IMR-90 (cell line): ENCODE measurements around the gene FXYD3. TPM values are rescaled to one million over a fixed set of nuclear protein-coding genes. Genes with fewer than 3 reads are reported as not detected.

Experiments
- ATAC-seq: fragments of 200-7000 bp; cut with Tn5 transposase; 2 replicates; pipeline ENCODE4 v1.9.1; 2020; ENCODE audit warnings: low read depth, mild to moderate bottlenecking, moderate library complexity
- BruUV-seq: library from RNA; stranded (reverse); fragments of 400-500 nt; replicated peaks from 2 replicates; lab custom pipeline; 2021; lab: Mats Ljungman, UMichigan
- CTCF ChIA-PET: fragments of 300-600 bp; formaldehyde crosslinking; extraction: SDS; loops from one replicate; lab custom pipeline; 2021; ENCODE audit warnings: antibody characterized with exemption; lab: Yijun Ruan, JAX
- POLR2A ChIA-PET: fragments of 300-600 bp; sonication (Branson Sonifier 250); formaldehyde crosslinking; loops from one replicate; lab custom pipeline; 2022; ENCODE audit warnings: antibody characterized with exemption; ENCODE audit not compliant: unreplicated experiment; lab: Charles Lee
- DNase-seq: peaks from one replicate; pipeline ENCODE4 v3.0.0; 2013
- H2AFZ ChIP-seq: replicated peaks from 2 replicates; pipeline ENCODE3; 2013; ENCODE audit warnings: low read length, mild to moderate bottlenecking; ENCODE audit not compliant: poor library complexity
- H2AK5ac ChIP-seq: 2 replicates; pipeline ENCODE4 v1.6.1; 2013; ENCODE audit warnings: low read depth, low read length, inconsistent platforms
- H2AK9ac ChIP-seq: replicated peaks from 2 replicates; pipeline ENCODE3; 2013; ENCODE audit warnings: mild to moderate bottlenecking, low read depth, low read length, moderate library complexity; ENCODE audit not compliant: poor library complexity
- H2BK120ac ChIP-seq: 2 replicates; pipeline ENCODE4 v1.6.1; 2013; ENCODE audit warnings: low read depth, low read length, inconsistent platforms
- H2BK15ac ChIP-seq: 3 replicates; pipeline ENCODE4 v1.6.1; 2013; ENCODE audit warnings: low read depth, low read length, inconsistent platforms
- H2BK20ac ChIP-seq: 2 replicates; pipeline ENCODE4 v1.6.1; 2013; ENCODE audit warnings: low read depth, mild to moderate bottlenecking, inconsistent platforms, low read length, moderate library complexity
- H2BK5ac ChIP-seq: 2 replicates; pipeline ENCODE4 v1.6.1; 2013; ENCODE audit warnings: mild to moderate bottlenecking, low read depth, low read length, inconsistent platforms; ENCODE audit not compliant: poor library complexity, severe bottlenecking
- H3K14ac ChIP-seq: replicated peaks from 2 replicates; pipeline ENCODE4 v1.6.1; 2013; ENCODE audit warnings: low read depth, low read length, inconsistent platforms
- H3K18ac ChIP-seq: 2 replicates; pipeline ENCODE4 v1.6.1; 2013; ENCODE audit warnings: low read depth, low read length, control low read depth
- H3K23ac ChIP-seq: 2 replicates; pipeline ENCODE4 v1.6.1; 2013; ENCODE audit warnings: low read depth, low read length, inconsistent platforms
- H3K27ac ChIP-seq: 2 replicates; pipeline ENCODE4 v1.5.1; 2013; ENCODE audit warnings: mild to moderate bottlenecking, control low read depth, low read length; ENCODE audit not compliant: insufficient read depth
- H3K27me3 ChIP-seq: 2 replicates; pipeline ENCODE4 v1.6.1; 2013; ENCODE audit warnings: low read length; ENCODE audit not compliant: control insufficient read depth, insufficient read depth
- H3K36me3 ChIP-seq: 2 replicates; pipeline ENCODE4 v1.6.1; 2013; ENCODE audit warnings: low read length, mixed read lengths; ENCODE audit not compliant: control insufficient read depth, insufficient read depth
- H3K4ac ChIP-seq: 2 replicates; pipeline ENCODE4 v1.6.1; 2013; ENCODE audit warnings: low read depth, low read length, inconsistent platforms
- H3K4me1 ChIP-seq: 2 replicates; pipeline ENCODE4 v1.6.1; 2013; ENCODE audit warnings: low read length, mixed read lengths; ENCODE audit not compliant: control insufficient read depth, insufficient read depth
- H3K4me2 ChIP-seq: 2 replicates; pipeline ENCODE4 v1.6.1; 2013; ENCODE audit warnings: low read depth, mild to moderate bottlenecking, control low read depth, low read length, moderate library complexity
- H3K4me3 ChIP-seq: 2 replicates; pipeline ENCODE4 v1.5.1; 2013; ENCODE audit warnings: low read depth, mild to moderate bottlenecking, control low read depth, low read length, moderate library complexity; ENCODE audit not compliant: insufficient read depth
- H3K56ac ChIP-seq: 2 replicates; pipeline ENCODE4 v1.6.1; 2013; ENCODE audit warnings: low read length, inconsistent platforms; ENCODE audit not compliant: insufficient read depth; ENCODE audit errors: extremely low read depth
- H3K79me1 ChIP-seq, 2 experiments: 2 replicates each; pipeline ENCODE4 v1.6.1; 2013; ENCODE audit warnings: low read length in 2 of 2, inconsistent platforms in 1 of 2, low read depth in 1 of 2
- H3K9ac ChIP-seq: 2 replicates; pipeline ENCODE4 v1.6.1; 2013; ENCODE audit warnings: low read depth, low read length, control low read depth
- H3K9me1 ChIP-seq: 2 replicates; pipeline ENCODE4 v1.6.1; 2013; ENCODE audit warnings: low read length, inconsistent platforms; ENCODE audit not compliant: insufficient read depth
- H3K9me3 ChIP-seq: 2 replicates; pipeline ENCODE4 v1.6.1; 2013; ENCODE audit warnings: low read length; ENCODE audit not compliant: control insufficient read depth, insufficient read depth
- H4K20me1 ChIP-seq: 2 replicates; pipeline ENCODE4 v1.6.1; 2013; ENCODE audit warnings: low read length, inconsistent platforms; ENCODE audit not compliant: insufficient read depth
- H4K5ac ChIP-seq: 2 replicates; pipeline ENCODE4 v1.6.1; 2013; ENCODE audit warnings: mild to moderate bottlenecking, low read depth, low read length, control low read depth
- H4K8ac ChIP-seq, 2 experiments: 2 replicates each; pipeline ENCODE4 v1.6.1; 2013; ENCODE audit warnings: low read depth in 2 of 2, low read length in 2 of 2, control low read depth in 1 of 2, inconsistent platforms in 1 of 2
- H4K91ac ChIP-seq: 2 replicates; pipeline ENCODE4 v1.6.1; 2013; ENCODE audit warnings: low read depth, low read length, inconsistent platforms; ENCODE audit not compliant: insufficient read depth
- CHD1 ChIP-seq: IDR thresholded peaks from 2 replicates; pipeline ENCODE4 v1.6.1; 2012; ENCODE audit warnings: low read depth, low read length, improper control_type of control experiment
- WGBS, 2 experiments: methylation state at CpG; one replicate each; pipeline versions ENCODE4 v1.1.5 to v1.1.7; 2013; ENCODE audit warnings: missing lambda C conversion rate in 2 of 2; ENCODE audit not compliant: insufficient read length in 1 of 2; ENCODE audit errors: extremely low coverage in 2 of 2; 5-methylcytosine and 5-hydroxymethylcytosine counted together
- dilution Hi-C: fragments of 300-500 bp; cut with HindIII; formaldehyde crosslinking; loops from one replicate; pipeline ENCODE4 v1.14.3; 2018; ENCODE audit warnings: low sequenced_read_pairs; ENCODE audit not compliant: unreplicated experiment
- in situ Hi-C: fragments of 300-500 bp; cut with MboI; formaldehyde crosslinking; loops from 3 replicates; pipeline ENCODE4 v1.14.3; 2019; ENCODE audit warnings: low sequenced_read_pairs, inconsistent platforms, mixed read lengths
- intact Hi-C: fragments of 100-400 bp; cut with micrococcal nuclease; formaldehyde crosslinking; loops from 2 replicates; pipeline ENCODE4 v1.10.0; 2022
- polyA plus RNA-seq, 3 experiments: library from polyadenylated mRNA; depleted of rRNA; stranded (reverse); fragments of >200 nt; gene quantifications; 2 replicates each; pipeline ENCODE4 v1.2.3, GENCODE V29; 2012; ENCODE audit warnings: low replicate concordance in 1 of 3
- total RNA-seq: library from RNA; depleted of rRNA; stranded (reverse); fragments of >200 nt; gene quantifications from 2 replicates; pipeline ENCODE4 v1.2.3, GENCODE V29; 2012

FXYD3 gene
- total and polyA plus RNA-seq, 2 of the 4 experiments (the other 2 are of a cell fraction), result not detected

DNA sequence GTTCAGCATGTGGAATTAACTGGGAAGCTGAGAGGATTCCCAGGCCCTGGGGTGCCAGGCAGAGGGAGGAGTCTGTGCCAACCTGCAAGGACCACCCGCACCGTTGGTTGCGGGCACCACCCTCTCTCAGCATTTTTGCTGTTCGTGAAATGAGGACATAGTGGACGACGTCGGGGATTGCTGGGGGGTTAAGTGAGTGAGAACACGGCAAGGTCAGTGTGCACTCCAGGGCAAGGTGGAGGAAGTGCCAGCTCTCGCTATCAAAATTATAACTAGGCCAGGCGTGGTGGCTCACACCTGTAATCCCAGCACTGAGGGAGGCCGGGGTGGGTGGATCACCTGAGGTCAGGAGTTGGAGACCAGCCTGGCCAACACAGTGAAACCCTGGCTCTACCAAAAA, 2.2 kb downstream of the FXYD3 start:
- no peak overlapping the region for H2BK120ac ChIP-seq
- H2BK15ac ChIP-seq, result no peak overlapping the region
- no peak overlapping the region for H2BK20ac ChIP-seq
- H4K20me1 ChIP-seq, result no peaks in the 10 kb centered on the region
- dilution Hi-C loops, result no loop called here
- no peak overlapping the region for H4K91ac ChIP-seq
- no peak overlapping the region for H3K27ac ChIP-seq
- no peak overlapping the region for H4K5ac ChIP-seq
- no peak overlapping the region for H3K4ac ChIP-seq
- H3K36me3 ChIP-seq, result no peaks in the 10 kb centered on the region
- H3K56ac ChIP-seq, result no peak overlapping the region
- no peak overlapping the region for H3K14ac ChIP-seq
- ChIA-PET POLR2A (no interaction called here), CTCF (no interaction called here)
- H3K4me3 ChIP-seq, result no peak overlapping the region
- in situ Hi-C loops, result no loop called here
- DNase-seq (no peak), ATAC-seq (no peak)
- H3K23ac ChIP-seq, result no peak overlapping the region
- peaks cover 22% of the 10 kb centered on the region for H3K27me3 ChIP-seq
- no peaks in the 10 kb centered on the region for H3K9me1 ChIP-seq
- no peak overlapping the region for H2AFZ ChIP-seq
- no peak overlapping the region for H2AK9ac ChIP-seq
- no peak for TF ChIP-seq CHD1
- H4K8ac ChIP-seq, result no peak overlapping the region
- H3K9me3 ChIP-seq, result no peaks in the 10 kb centered on the region
- no peak overlapping the region for H3K4me2 ChIP-seq
- no peak overlapping the region for H3K9ac ChIP-seq
- H2BK5ac ChIP-seq, result no peak overlapping the region
- H2AK5ac ChIP-seq, result no peak overlapping the region
- no peaks in the 10 kb centered on the region for H3K79me1 ChIP-seq
- BruUV-seq, result no TSS peak
- 96% methylated on average over 4 of the region's 11 CpGs; no CpG with 5 or more reads in 1 of the 2 experiments for WGBS, 2 experiments
- no peaks in the 10 kb centered on the region for H3K4me1 ChIP-seq
- no peak overlapping the region for H3K18ac ChIP-seq
- intact Hi-C loops, result no loop called here
